HepG2 (cell line): ENCODE data around the gene ZNF428. TPM values are rescaled to one million over a fixed set of nuclear protein-coding genes. Genes with fewer than 3 reads are reported as not detected.
A peak's percentile ranks its signal among the peaks of the same experiment; 100 is the strongest.

ENCODE experiments used
- ARID4A ChIP-seq: sonication (generic); formaldehyde crosslinking; IDR thresholded peaks from 2 replicates; pipeline ENCODE4 v1.5.0; 2020; ENCODE audit warnings: mild to moderate bottlenecking, missing genetic modification reagents, borderline replicate concordance
- CHD2 ChIP-seq: IDR thresholded peaks from 2 replicates; pipeline ENCODE4 v1.6.1; 2011; ENCODE audit warnings: low read depth, low read length, improper control_type of control experiment
- FOXP1 ChIP-seq, 2 experiments: fragments of 450-650 bp in 1 of 2; IDR thresholded peaks; 2 replicates each; pipeline ENCODE4 v1.6.1; 2017 to 2018; ENCODE audit warnings: antibody characterized with exemption in 1 of 2
- ISL2 ChIP-seq: sonication (generic); formaldehyde crosslinking; IDR thresholded peaks from 2 replicates; pipeline ENCODE4 v1.5.0; 2020; ENCODE audit warnings: missing genetic modification reagents
- KDM4B ChIP-seq: sonication (generic); formaldehyde crosslinking; IDR thresholded peaks from 2 replicates; pipeline ENCODE4 v1.4.0; 2020; ENCODE audit warnings: missing genetic modification reagents
- MED1 ChIP-seq: sonication (generic); formaldehyde crosslinking; IDR thresholded peaks from 2 replicates; pipeline ENCODE4 v1.4.0; 2020; ENCODE audit warnings: missing genetic modification reagents
- PRDM4 ChIP-seq: sonication (generic); formaldehyde crosslinking; IDR thresholded peaks from 2 replicates; pipeline ENCODE4 v1.9.0; 2021; ENCODE audit warnings: missing genetic modification reagents, borderline replicate concordance
- SMAD9 ChIP-seq: sonication (generic); formaldehyde crosslinking; IDR thresholded peaks from 2 replicates; pipeline ENCODE4 v1.5.1; 2020; ENCODE audit warnings: mild to moderate bottlenecking, missing genetic modification reagents
- SNAPC5 ChIP-seq: sonication (generic); formaldehyde crosslinking; IDR thresholded peaks from 2 replicates; pipeline ENCODE4 v1.8.1; 2023; ENCODE audit warnings: mild to moderate bottlenecking, missing genetic modification reagents, borderline replicate concordance
- ZBTB49 ChIP-seq: sonication (generic); formaldehyde crosslinking; IDR thresholded peaks from 2 replicates; pipeline ENCODE4 v1.4.0; 2020; ENCODE audit warnings: missing genetic modification reagents, borderline replicate concordance
- ZC3H13 ChIP-seq: sonication (generic); formaldehyde crosslinking; IDR thresholded peaks from 2 replicates; pipeline ENCODE4 v1.8.1; 2023; ENCODE audit warnings: mild to moderate bottlenecking, missing genetic modification reagents, moderate library complexity
- ZNF292 ChIP-seq: sonication (generic); formaldehyde crosslinking; IDR thresholded peaks from 2 replicates; pipeline ENCODE4 v1.8.1; 2022; ENCODE audit warnings: mild to moderate bottlenecking, low read depth, missing genetic modification reagents, borderline replicate concordance
- ZNF446 ChIP-seq: sonication (generic); formaldehyde crosslinking; IDR thresholded peaks from 2 replicates; pipeline ENCODE4 v1.5.0; 2020; ENCODE audit warnings: mild to moderate bottlenecking, missing genetic modification reagents
- ZNF569 ChIP-seq: sonication (generic); formaldehyde crosslinking; IDR thresholded peaks from 2 replicates; pipeline ENCODE4 v1.5.0; 2020; ENCODE audit warnings: mild to moderate bottlenecking, missing genetic modification reagents, moderate library complexity, borderline replicate concordance
- ZNF770 ChIP-seq: sonication (generic); formaldehyde crosslinking; IDR thresholded peaks from 2 replicates; pipeline ENCODE4 v1.5.0; 2020; ENCODE audit warnings: mild to moderate bottlenecking, missing genetic modification reagents
- polyA plus RNA-seq, 8 experiments: library from polyadenylated mRNA; depleted of rRNA in 3 of 8; stranded (reverse) in 7 of 8; unstranded in 1 of 8; fragments of >200 nt; fragmentation: Illumina TruSeq in 4 of 8; extraction: Trizol in 4 of 8; gene quantifications; 2 replicates each; pipeline versions ENCODE4 v1.2.1 to v1.2.3, GENCODE V29; 2011 to 2016; ENCODE audit warnings: low read depth in 4 of 8, missing spikeins in 1 of 8, mixed read lengths in 1 of 8; ENCODE audit not compliant: insufficient read depth in 1 of 8
- total RNA-seq, 5 experiments: library from RNA; depleted of rRNA; stranded (reverse); fragments of >200 nt; fragmentation: Illumina TruSeq; extraction: Trizol; gene quantifications; 2 replicates each; pipeline ENCODE4 v1.2.3, GENCODE V29; 2016; ENCODE audit warnings: low read depth in 1 of 5

Gene ZNF428
- total and polyA plus RNA-seq, 2 of the 13 experiments (the other 11 are each of a cell fraction or from before 2014, with no cell fraction given) = 10.4 to 26.9 TPM

GRCh38 chr19:43575156-43575950 is 44.1 kb downstream of the ZNF428 start, which contains the start of the genes PINLYP and XRCC1 (continued):
- no peak for TF ChIP-seq ZC3H13 (CRISPR knock-in tag)
- no peak for TF ChIP-seq SMAD9 (CRISPR knock-in tag)
- TF ChIP-seq ISL2 (CRISPR knock-in tag) = 0 out of 2 replicates have a peak, but pooled peaks have one; percentile 48
- TF ChIP-seq ARID4A (CRISPR knock-in tag) = peak; percentile 85
- TF ChIP-seq ZNF292 (CRISPR knock-in tag) = no peak
- TF ChIP-seq ZBTB49 (CRISPR knock-in tag) = no peak
- TF ChIP-seq KDM4B = no peak
- no peak for TF ChIP-seq ZNF569 (CRISPR knock-in tag)
- no peak for TF ChIP-seq ZNF446
- TF ChIP-seq MED1 (CRISPR knock-in tag) = peak; percentile 24; the same call in 1 of the 2 replicates
- no peak for TF ChIP-seq SNAPC5
- TF ChIP-seq CHD2 = no peak
- no peak for TF ChIP-seq FOXP1 (IDR thresholded peaks at IDR 0.05)
- no peak for TF ChIP-seq FOXP1 (CRISPR knock-in tag; IDR thresholded peaks at IDR 0.05)
- no peak for TF ChIP-seq ZNF770
- no peak for TF ChIP-seq PRDM4 (CRISPR knock-in tag)
